Skin epidermis (tissue), 12 donors: Measurements from ENCODE around the gene RAP1A.

Source experiments
- H3K27ac ChIP-seq, 21 experiments: fragments of 200-600 bp; sonication (generic) in 11 of 21; one replicate each; pipeline ENCODE4 v1.5.0; 2020; ENCODE audit warnings: mild to moderate bottlenecking in 3 of 21, inconsistent platforms in 2 of 21, moderate library complexity in 2 of 21
- H3K4me3 ChIP-seq, 7 experiments: fragments of 200-600 bp; sonication (generic) in 2 of 7; one replicate each; pipeline ENCODE4 v1.5.0; 2020; ENCODE audit warnings: inconsistent platforms in 2 of 7, mild to moderate bottlenecking in 2 of 7, moderate library complexity in 1 of 7

Gene RAP1A

DNA sequence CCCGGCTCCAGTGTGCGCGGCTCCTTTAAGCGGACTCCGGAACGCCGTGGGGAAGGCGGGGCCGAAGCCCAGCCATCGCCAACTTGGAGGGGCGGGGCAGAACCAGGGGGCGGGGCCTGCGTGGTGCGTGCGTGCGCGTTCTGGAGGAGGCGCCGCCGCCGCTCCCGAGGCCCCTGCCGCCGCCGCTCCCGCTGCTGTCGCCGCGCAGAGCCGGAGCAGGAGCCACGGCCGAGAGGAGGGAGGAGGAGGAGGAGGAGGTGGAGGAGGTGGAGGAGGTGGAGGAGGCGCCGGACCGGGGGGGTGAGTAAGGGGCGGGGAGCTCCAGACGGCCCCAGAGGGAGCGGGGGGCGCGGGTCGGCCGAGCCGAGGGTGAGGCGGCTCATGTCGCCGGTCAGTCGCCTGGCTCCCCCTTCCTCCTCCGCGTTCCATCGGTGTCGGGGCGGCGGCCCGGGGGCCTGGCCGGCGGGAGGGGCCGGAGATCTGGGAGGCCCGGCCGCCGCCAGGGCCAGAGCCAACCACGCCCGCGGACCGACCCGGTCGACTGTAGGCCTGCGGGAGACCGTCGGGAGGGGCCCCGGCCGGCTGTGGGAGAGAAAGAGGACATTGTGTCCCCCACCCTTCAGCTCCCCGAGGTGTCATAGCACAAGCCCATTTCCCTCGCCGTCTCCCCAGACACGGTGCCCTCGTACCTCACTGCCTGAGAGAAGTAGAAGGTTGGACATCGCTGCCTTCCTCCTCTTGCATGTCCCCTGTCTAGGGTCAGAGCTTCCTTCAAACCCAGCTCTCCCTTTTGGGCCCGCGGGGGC, at the start of gene RAP1A:
Gene RAP1A (plus strand): TSS at position 155 of the 806 bp plus-strand sequence. CDS start 71,572 bp downstream, outside the sequence.
- peak within 1 kb of the TSS; percentile 71 to 99 (median 97) for H3K27ac ChIP-seq

DNA sequence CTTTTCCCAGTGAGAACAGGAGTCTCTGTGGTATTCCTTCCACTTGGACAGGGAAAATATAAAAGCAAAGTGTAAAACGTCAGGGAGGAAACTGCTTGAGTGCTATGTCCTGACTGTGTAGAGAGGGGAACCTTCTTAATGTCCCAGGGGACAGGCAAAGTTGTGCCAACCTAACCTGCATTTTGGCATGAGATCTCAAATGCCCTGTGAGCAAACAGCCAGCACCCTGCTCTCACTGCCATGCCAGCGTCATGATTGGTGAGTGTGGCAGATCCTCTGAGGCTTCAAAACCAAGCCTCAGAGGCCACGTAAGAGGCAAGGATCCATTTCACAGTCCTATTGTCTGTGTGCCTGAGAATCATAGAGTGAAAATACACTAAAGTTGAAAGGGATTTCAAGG, 49.7 kb upstream of the RAP1A start:
- H3K27ac ChIP-seq = no peak overlapping the region
- H3K4me3 ChIP-seq = no peak overlapping the region

More for the DNA sequence above, at the start of gene RAP1A:
- peak within 1 kb of the TSS; percentile 76 to 99 (median 95) for H3K4me3 ChIP-seq

DNA sequence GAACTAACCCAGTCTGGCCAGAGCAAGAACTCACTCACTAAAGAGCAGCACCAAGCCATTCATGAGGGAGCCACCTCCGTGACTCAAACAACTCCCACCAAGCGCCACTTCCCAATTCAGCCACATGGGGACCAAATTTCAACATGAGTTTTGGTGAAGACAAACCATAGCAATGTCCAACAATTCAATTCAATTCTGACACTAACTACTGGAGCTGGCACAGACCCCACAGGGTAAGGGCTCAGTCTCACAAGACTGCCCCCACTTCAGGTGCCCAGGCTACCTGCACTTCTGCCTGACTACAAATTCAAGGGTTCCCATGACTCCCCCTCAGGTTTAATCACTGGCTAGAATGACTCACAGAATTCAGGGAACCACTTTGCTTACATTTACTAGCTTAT, 48.8 kb upstream of the RAP1A start:
- Histone ChIP-seq H3K27ac (no peak overlapping the region), H3K4me3 (no peak overlapping the region)

DNA sequence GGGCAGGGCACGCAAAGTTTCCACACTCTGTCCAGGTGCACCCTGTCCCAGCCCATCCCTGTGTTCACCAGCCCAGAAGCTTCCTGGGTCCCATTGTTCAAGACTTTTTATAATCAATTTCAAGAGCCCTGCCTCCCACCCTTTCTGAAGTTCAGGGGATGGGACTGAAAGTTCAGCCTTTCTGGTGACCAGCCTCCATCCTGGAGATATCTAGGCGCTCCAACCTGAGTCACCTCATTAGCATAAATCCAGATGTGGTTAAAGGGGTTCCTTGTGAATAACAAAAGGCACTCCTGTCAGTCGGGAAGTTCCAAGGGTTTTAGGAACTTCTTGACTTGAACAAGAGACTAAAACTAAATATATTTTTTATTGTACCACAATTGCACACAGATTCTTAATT, 48.4 kb upstream of the RAP1A start:
- Histone ChIP-seq H3K27ac (no peak overlapping the region), H3K4me3 (no peak overlapping the region)

DNA sequence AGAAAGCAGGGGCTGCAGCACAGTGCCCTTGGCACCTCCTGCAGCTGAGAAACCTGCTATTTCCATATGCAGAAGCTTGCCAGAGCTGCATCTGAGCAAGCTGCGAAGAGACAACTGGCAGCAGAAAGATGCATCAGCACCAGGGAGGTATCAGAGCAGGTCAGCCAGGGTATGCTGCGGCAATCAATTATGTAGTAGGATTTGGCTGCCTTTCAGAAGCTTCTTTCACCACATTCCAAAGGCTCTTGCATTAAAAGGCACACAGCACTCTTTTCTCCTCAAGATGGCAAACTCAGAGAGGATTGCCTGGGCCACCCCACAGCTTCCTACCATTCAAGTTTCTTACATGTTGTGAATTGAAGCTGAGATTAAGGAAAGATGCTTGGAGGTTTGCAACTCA, 47.6 kb upstream of the RAP1A start:
- Histone ChIP-seq H3K27ac (no peak overlapping the region), H3K4me3 (no peak overlapping the region)

DNA sequence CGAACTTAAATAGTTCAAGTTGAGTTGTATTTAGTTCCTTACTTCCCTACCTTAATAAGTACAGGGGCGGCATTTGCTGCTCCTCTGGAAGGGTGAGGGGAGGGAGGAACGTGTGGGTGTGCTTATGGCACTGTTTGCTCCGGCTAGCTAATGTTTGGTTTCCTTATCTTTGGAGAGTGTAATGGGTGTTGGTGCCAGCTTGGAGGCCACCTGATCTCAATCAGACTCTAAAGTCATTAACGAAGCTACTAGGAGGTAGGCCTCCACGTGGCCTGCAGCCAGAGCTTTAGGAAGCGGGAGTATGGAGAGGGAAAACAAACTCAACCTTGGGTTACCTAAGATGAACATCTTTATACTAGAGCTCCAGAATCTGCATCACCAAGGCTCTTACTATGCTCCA, 43.0 kb upstream of the RAP1A start:
- Histone ChIP-seq H3K4me3 (no peak overlapping the region), H3K27ac (no peak overlapping the region)

DNA sequence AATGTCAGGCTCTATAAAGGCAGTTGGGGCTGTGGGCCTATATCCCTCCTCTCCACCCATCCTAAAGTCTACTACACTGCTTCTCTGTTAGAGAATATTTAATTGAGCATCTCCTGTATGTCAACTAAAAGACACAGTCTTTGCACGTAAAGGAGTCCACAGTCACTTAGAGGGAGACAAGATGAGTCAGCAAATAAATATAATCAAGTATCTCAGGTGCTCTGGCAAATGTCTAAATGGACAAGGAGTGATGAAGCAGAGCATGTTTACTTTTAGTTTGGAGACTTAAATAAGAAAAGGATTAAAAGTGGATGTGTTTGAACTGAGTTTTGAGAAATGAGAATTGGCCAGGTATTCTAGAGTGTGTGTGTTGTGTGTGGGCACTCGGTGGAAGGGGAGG, 41.8 kb upstream of the RAP1A start:
- Histone ChIP-seq H3K4me3 (no peak overlapping the region), H3K27ac (no peak overlapping the region)

DNA sequence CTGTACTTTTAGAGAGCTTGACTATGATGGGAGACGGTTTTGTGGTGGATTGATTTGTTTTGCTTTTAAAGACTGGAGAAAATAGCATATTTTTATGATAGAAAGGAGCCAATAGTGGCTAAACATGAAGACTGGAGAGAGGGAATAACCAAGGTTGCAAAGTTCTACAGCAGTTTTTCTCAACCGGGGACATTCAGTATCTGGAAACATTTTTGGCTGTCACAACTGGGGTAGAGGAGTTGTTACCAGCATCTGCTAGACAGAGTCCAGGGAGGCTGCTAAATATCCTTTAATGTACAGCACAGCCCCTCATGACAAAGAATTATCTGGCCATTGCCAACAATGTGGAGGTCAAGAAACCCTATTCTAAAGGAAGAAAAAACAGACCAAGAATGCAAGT, 38.4 kb upstream of the RAP1A start:
- Histone ChIP-seq H3K27ac (no peak overlapping the region), H3K4me3 (no peak overlapping the region)

DNA sequence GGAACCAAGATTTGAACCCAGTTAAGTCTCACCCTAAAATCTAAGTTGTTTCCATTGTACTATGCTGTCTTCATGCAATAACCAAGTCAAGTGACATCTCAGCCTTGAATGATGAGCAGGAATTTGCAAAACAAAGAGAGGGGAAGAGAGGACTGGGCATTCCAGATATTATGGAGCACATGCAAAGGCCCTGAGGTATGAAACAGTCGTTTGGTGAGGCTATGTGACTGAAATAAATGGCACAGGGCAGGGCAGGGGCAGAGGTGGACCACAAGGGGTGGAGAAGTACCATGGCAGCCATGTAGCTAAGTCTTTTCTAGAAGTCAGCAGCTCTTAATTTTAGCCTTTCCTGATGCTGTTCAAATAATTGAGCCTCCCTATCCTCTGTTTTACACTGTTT, 37.6 kb upstream of the RAP1A start:
- Histone ChIP-seq H3K4me3 (no peak overlapping the region), H3K27ac (no peak overlapping the region)

DNA sequence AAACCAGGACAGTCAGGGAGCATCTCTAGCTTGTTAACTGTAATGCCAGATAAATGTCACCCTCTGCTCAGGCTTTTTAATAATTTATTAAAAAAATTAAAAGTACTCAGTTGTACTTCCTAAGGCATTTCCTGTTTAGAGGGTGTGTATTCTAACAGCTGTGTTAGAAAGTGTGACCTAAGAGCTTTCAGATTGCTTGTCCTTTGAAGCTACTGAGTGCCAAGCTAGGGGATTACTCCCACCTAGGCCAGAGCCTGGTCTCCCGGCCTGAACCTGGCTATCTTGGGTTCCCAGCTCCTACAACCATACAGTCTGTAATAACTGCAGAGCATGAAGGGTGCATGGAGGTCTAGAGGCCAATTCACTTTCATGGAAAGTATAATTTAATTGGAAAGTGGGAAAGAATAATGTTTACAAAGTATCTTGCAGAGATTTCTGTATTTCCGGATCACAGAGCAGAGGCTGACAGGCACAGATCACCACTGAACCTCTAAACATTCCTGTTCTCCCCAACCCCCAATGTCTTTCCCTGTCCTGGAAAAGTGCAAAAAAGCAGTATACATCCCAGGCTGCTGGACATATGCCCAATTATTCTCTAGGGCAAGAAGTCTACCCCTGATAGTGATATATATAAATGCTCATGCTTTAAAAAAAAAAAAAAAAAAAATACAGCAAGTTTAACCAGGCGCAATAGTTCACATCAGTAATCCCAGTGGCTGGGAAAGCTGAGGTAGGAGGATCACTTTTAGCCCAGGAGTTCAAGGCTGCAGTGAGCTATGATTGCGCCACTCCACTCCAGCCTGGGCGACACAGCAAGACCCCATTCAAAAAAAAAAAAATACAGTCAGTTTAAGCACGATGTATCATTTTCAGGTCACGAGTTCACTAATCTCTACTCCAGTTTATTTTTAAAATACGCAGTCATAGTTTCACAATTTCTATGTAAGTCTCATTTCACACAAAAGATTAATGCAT, 36.7 kb upstream of the RAP1A start:
- H3K4me3 ChIP-seq = no peak overlapping the region
- no peak overlapping the region for H3K27ac ChIP-seq

DNA sequence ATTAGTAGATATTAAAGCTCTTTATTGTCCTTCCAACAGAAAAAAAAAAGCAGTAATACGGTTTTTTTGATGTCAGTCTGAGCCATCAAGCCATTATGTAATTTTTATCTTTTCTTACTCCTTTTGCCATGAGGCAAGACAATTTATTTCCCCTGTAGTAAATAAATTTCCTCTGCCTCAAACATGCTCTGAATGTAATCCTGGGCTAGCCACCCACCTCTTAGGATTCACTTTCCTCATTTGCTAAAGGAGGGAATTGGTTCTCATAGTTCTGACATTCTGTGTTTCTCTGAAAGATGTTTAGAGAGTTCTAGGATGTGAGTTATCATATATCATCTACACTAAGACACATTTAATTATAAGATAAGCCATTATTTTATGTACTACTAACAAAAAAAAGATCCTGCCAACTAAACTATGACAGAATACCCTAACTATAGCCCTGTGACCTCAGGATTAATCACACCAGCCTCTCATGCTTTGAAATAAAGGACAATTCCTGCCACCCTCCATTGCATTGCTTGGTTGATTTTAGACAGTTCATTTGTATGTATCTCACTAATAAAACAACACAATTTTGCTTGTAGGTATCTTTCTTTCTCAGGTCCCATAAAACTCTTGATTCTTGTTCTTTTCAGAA, 34.0 kb upstream of the RAP1A start:
- no peak overlapping the region for H3K27ac ChIP-seq
- no peak overlapping the region for H3K4me3 ChIP-seq

DNA sequence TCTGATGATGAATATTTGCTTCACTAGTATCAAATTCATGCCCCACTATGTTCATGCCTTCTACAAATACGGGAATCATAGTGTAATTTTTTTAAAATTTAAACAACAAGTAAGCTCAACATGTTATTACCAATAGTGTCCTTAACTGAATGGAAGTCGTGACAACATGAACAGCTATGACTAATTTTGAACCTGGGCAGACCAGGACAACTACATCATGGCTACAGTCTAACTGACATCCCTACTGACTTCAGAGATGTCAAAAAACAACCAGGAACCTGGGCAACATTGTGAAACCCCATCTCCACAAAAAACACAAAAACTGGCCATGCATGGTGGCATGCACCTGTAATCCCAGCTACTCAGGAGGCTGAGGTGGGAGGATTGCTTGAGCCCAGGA, 33.5 kb upstream of the RAP1A start:
- H3K27ac ChIP-seq = no peak overlapping the region
- H3K4me3 ChIP-seq = no peak overlapping the region

DNA sequence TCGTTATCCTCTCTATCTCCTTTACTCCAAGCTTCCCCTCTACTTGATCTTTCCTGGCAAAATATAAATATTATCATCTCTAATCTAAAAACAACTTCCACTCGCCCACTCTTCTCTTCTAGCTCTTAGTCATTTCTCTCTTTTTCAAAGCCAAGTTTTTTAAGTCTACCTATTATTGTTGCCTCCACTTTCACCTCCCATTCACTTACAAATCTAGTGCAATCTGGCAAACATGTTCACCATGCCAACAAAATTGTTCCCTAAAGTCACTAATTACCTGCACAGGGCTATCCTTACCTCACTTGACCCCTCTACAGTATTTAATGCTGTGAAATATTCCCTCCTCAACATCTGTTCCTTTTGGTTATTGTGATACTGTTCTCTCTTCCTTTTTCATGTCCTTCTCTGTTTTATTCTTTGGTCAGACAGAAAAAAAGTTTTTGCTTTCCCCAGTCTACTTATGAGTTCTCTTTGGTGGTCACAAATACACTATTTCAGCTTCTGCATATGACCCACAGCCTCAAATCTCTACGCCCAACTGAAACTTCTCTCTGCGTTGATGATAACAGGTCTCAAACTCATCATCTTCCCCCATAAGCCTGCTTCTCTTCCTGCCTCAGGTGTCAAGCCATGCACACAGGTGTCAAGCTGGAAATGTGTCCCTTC, 31.9 kb upstream of the RAP1A start:
- Histone ChIP-seq H3K27ac (no peak overlapping the region), H3K4me3 (no peak overlapping the region)

DNA sequence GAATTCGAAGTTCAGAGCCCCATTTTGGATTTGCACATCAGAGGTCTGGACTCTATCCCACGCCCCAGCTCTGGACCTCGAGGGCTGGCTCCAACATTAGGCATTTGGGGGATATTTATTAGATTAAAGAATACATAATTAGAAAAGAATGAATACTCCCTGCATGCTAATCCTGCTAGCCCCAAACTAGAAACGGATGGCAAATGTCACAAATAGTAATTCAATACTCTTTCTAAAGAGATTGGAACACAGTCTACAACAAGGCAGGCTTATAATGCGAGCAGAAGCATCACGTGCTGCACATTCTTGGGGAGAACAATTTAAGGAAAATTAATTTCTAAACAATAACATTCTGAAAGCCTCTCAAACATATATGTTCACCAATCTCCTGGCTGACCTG, 27.7 kb upstream of the RAP1A start:
- Histone ChIP-seq H3K27ac (peak overlapping the region in 20 of 21 experiments; percentile 26 to 89 (median 70)), H3K4me3 (no peak overlapping the region)

DNA sequence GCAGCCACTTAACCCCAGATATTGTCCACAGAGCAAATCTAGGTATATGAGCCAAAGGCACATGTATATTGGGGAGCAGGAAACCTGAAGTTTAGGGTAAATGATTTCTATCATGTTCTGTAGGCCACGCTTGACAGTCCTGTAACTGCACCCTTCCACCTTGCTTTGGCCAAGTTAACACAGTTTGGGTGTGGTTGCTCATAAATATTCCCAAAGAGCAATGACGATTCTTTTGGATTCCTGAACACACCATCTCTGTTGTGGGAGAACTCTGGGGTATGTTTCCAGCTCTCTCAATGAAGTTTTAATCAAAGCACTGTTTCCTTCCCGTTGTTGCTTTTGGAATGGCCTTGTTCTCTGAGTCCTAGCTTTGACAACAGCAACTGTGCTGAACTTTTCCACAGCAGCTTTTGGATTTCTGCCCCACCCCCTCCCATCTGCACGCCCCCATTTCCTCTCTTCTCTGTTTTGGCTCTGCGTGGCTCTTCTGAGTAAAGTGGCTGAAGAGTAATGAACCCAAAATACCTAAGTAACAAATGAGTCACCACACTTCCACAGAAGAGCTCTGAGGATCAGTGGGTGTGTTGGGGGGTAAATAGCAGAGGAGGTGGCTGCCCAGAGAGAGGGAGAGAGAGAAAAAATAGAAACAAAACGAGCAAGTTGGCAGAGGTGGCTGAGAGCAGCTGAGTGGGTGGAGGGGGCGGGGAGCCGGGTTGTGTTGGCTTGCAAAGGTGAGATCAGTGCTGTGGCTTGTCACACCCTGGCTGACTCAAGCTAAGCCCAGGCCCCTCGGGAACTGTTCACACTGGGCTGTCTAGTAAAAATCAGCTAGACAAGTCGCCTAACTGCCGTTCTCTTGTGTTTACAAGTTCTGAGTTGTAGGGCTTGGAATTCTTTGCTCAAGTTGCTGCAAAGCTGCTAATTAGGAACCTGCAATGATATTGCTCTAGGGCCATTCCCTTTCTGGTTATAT, 26.9 kb upstream of the RAP1A start:
- no peak overlapping the region for H3K4me3 ChIP-seq
- peak overlapping the region in 20 of 21 experiments; percentile 26 to 89 (median 70) for H3K27ac ChIP-seq

DNA sequence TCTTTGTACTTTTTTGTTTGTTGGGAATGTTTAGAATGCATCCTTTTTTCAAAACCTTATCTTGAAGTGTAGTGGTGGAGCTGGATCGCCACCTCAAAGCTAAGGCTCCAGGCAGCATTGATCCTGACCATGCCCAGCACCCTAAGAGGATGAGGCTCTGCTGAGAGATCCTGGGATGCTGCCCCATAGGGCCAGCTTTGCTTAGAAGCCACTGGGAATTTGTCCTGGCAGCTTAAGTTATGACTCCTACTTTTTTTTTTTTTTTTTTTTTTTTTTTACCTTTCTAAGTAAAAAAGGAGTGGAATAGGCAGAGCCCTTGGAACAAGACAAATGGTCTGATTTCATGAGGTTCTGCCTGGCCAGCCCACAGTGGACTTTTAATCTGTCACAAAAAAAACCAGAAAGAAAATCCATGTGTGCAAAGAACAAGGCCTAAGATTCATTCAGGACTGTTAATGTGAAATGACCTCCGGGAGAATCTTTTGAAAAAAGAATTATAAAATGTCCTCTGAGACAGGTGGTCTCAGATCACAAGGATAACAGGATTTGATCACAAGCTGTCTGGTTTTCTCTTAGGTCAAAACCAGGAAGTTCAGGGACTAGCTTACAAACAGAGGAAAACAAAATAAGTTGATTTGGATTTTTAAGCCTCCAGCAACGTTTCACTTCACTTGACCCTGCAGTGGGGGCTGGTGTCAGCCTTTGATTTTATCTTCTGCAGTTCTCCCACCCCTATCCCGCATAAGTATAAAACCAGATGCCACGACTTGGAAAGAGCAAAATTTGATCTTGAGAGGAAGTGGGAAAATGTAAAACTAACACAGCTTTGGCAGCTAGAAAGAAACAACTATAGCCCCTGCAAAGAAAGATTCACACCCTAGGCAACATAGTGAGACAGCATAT, 25.9 kb upstream of the RAP1A start:
- Histone ChIP-seq H3K27ac (peak overlapping the region in 18 of 21 experiments; percentile 42 to 89 (median 72)), H3K4me3 (no peak overlapping the region)

DNA sequence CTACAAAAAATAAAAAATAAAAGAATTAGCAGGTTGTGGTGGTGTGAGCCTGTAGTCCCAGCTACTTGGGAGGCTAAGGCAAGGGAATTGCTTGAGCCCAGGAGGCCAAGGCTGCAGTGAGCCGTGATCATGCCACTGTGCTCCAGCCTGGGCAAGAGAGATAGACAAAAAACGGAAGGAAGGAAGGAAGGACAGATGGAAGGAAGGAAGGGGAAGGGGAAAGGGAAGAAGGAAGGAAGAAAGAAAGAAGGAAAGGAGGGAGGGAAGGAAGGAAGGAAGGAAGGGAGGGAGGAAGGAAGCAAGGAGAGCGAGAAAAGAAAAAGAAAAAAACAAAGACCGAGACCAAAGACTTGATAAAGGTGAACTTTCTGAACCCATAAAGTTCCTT, 25.3 kb upstream of the RAP1A start:
- peak overlapping the region in 13 of 21 experiments; percentile 19 to 89 (median 72) for H3K27ac ChIP-seq
- no peak overlapping the region for H3K4me3 ChIP-seq
